Spleen (tissue), 7 donors: Measurements from ENCODE around the gene OR1B1.

ENCODE experiments used
- POLR2A ChIP-seq, 3 donors: fragments of 450-650 bp; IDR thresholded peaks; one replicate each; pipeline ENCODE4 v1.5.1; 2017; ENCODE audit warnings: antibody characterized with exemption in 3 of 3, mild to moderate bottlenecking in 1 of 3
- POLR2AphosphoS5 ChIP-seq, 3 donors: sonication (generic); formaldehyde crosslinking; IDR thresholded peaks; one replicate each; pipeline ENCODE4 v1.5.1; 2017; ENCODE audit warnings: antibody characterized with exemption in 3 of 3
- TF ChIP-seq, protein P1 (sequence below), 11 experiments: fragments of 200-600 bp in 7 of 11; fragments of 450-650 bp in 4 of 11; sonication (generic) in 4 of 11; IDR thresholded peaks in 8 of 11; conservative IDR thresholded peaks in 3 of 11; 1 replicate in 7 of 11; 2 replicates in 4 of 11; pipeline versions ENCODE4 v1.4.0 to v1.8.0; 2016 to 2021; ENCODE audit warnings: antibody characterized with exemption in 11 of 11, inconsistent platforms in 4 of 11, mild to moderate bottlenecking in 1 of 11
- donor health status: DM: no; HTN: no; CAD: no; lungs with moderate emphysema.
- donor health status: DM: no; HTN: no; CAD: no.
- donor health status: DM: no; HTN: no; CAD: no.

DNA sequence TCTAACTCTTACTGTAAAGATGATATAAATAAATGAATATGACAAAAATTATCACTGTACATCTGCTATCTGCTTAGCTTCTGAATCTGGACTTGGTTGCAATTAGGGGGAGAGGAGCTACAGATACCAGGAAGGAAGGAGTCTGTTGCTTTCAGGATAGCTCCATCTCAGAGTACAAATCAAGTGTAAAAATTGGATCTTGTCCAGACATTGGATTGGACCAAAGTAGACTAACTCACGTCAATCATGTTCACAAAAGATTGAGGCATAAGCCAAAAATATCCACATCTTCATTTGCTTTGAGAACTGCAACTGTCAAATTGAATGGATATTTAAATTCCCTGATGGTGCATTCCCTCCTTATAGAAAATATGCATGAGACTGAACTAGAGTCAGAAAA is 51.7 kb downstream of the OR1B1 start:
- TF ChIP-seq, protein P1, sequence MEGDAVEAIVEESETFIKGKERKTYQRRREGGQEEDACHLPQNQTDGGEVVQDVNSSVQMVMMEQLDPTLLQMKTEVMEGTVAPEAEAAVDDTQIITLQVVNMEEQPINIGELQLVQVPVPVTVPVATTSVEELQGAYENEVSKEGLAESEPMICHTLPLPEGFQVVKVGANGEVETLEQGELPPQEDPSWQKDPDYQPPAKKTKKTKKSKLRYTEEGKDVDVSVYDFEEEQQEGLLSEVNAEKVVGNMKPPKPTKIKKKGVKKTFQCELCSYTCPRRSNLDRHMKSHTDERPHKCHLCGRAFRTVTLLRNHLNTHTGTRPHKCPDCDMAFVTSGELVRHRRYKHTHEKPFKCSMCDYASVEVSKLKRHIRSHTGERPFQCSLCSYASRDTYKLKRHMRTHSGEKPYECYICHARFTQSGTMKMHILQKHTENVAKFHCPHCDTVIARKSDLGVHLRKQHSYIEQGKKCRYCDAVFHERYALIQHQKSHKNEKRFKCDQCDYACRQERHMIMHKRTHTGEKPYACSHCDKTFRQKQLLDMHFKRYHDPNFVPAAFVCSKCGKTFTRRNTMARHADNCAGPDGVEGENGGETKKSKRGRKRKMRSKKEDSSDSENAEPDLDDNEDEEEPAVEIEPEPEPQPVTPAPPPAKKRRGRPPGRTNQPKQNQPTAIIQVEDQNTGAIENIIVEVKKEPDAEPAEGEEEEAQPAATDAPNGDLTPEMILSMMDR (IDR thresholded peaks at IDR 0.05 in 8 of 11, conservative IDR thresholded peaks at IDR 0.05 in 3 of 11): no peak
- TF ChIP-seq POLR2A (IDR thresholded peaks at IDR 0.05) (no peak), POLR2AphosphoS5 (IDR thresholded peaks at IDR 0.05) (no peak)
